ENCODE results near the gene SDF2. TPM values are rescaled to one million over a fixed set of nuclear protein-coding genes. Genes with fewer than 3 reads are reported as not detected.
"Not testable (repeated sequence)": the region's sequence is repeated elsewhere in the genome, so short reads cannot be mapped to it uniquely, and the experiment has no call there.

The SDF2 gene
- total RNA-seq, 1 donor from 2014 or later, result 34.0 TPM

DNA sequence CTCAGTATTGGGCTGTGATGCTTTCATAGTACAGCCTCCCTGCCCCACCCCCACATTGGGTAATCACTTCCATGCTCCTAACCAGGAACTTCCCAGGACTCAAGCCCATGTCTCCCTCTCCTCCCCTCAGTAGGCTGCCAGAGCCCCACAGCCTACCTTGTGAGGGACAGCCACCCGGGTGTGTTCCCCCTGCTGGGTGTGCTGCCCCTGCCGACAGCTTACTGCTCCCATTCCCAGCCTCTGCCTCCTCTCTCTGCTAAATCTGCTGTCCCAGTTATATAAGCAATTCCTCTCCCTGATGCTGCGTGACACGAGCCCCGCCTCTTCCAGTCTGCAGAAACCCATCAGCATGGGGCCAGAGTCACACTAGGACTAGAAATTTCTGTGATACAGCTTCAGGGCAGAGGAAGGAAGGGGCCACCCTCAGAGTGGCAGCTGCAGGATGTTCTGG lies 47.8 kb downstream of the SDF2 start, which contains the start of gene RSKR:
Gene RSKR (minus strand): TSS at position 255 of the 451 bp plus-strand sequence. CDS start 24 bp downstream, at position 231.
- DNase-seq, result no peak
- Histone ChIP-seq H3K4me1 (no peaks in the 10 kb centered on the region), H3K4me3 (no peak within 1 kb of the TSS), H3K36me3 (peaks cover 56% of the 10 kb centered on the region), H3K27me3 (ENCODE audit: low read depth) (no peaks in the 10 kb centered on the region), H3K9me3 (replicated peaks) (no peaks in the 10 kb centered on the region), H3K27ac (replicated peaks) (no peak within 1 kb of the TSS)
- TF ChIP-seq, protein P1, sequence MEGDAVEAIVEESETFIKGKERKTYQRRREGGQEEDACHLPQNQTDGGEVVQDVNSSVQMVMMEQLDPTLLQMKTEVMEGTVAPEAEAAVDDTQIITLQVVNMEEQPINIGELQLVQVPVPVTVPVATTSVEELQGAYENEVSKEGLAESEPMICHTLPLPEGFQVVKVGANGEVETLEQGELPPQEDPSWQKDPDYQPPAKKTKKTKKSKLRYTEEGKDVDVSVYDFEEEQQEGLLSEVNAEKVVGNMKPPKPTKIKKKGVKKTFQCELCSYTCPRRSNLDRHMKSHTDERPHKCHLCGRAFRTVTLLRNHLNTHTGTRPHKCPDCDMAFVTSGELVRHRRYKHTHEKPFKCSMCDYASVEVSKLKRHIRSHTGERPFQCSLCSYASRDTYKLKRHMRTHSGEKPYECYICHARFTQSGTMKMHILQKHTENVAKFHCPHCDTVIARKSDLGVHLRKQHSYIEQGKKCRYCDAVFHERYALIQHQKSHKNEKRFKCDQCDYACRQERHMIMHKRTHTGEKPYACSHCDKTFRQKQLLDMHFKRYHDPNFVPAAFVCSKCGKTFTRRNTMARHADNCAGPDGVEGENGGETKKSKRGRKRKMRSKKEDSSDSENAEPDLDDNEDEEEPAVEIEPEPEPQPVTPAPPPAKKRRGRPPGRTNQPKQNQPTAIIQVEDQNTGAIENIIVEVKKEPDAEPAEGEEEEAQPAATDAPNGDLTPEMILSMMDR (IDR thresholded peaks at IDR 0.05; ENCODE audit: borderline replicate concordance), result no peak
- intact Hi-C loops (cut with micrococcal nuclease), result loop anchor here (5.0 kb wide), 1 partner anchor 117 kb away; no protein-coding TSS in a partner anchor

DNA sequence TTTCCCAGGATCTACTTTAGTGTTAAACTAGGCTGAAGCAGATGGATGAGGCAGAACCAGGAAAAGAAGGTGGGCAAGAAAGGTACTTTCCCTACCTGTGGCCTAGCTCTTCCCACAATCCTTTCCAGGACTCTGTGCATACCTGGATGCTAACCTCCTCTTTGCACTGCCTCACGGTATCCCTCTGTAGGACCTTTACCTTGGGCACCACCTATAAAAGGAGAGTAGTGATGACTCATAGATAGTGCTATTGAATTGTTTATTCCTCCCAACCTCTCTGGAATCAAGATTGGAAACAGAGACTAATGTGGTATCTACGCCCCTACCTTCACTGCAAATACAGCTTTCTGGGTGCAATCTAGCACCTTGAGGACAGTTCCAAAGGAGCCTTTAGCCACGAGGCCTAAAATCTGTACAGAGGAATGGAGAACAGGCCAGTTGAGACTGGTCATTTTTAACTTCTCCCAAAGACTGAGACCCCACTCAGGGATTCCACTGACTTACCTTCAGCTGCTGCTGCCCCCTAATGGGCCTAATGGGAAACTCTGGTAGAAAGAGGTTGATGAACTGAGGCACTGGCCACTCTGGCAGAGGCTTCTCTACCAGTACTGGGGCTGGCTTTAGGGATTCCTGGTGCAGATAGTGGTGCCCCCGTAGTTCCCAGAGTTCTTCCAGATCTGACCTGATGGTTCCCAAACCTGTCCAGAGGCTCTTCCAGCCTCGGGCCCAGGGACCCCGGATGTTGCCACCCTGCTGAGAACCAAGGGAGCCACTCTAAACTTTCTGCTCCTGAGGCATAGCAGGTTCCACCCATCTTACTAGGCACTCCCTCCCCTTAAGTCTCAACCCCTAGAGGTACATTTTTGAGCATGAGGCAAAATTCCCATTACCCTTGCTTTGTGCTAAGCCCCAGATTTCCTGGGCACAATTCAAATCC lies 48.5 kb downstream of the SDF2 start:
- no peaks in the 10 kb centered on the region for H3K27me3 ChIP-seq (ENCODE audit: low read depth)
- DNase-seq, result no peak
- H3K27ac ChIP-seq (replicated peaks), result no peak overlapping the region
- H3K36me3 ChIP-seq, result peaks cover 48% of the 10 kb centered on the region
- no peaks in the 10 kb centered on the region for H3K4me1 ChIP-seq
- H3K9me3 ChIP-seq (replicated peaks), result no peaks in the 10 kb centered on the region
- intact Hi-C loops (cut with micrococcal nuclease), result loop anchor here (5.0 kb wide), 1 partner anchor 116 kb away; no protein-coding TSS in a partner anchor
- no peak overlapping the region for H3K4me3 ChIP-seq
- TF ChIP-seq, protein P1 (IDR thresholded peaks at IDR 0.05; ENCODE audit: borderline replicate concordance), result peak; percentile 79

DNA sequence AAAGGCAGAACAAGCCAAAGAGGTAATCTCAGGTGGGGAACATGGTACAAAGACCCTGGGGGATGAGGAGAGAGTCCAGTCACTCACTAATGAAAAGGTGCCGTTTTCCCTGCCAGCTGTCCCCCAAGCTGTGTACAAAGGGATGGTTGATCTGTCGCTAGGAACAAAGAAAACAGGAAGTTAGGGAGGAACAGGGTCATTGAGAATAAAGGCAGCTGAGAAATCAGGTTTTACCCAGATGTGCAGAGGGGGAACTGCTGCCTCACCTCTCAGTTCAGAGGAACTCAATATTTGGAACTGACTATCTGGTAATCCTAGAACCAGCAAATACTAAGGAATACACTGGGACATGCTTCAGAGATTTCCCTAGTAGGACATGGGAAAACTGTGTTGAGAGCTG lies 49.2 kb downstream of the SDF2 start:
- Histone ChIP-seq H3K4me1 (no peaks in the 10 kb centered on the region), H3K27me3 (ENCODE audit: low read depth) (no peaks in the 10 kb centered on the region), H3K27ac (replicated peaks) (no peak overlapping the region), H3K36me3 (peaks cover 41% of the 10 kb centered on the region), H3K9me3 (replicated peaks) (no peaks in the 10 kb centered on the region), H3K4me3 (no peak overlapping the region)
- TF ChIP-seq, protein P1 (IDR thresholded peaks at IDR 0.05; ENCODE audit: borderline replicate concordance), result no peak
- intact Hi-C loops (cut with micrococcal nuclease), result loop anchor here (5.0 kb wide), 1 partner anchor 115 kb away; no protein-coding TSS in a partner anchor
- no peak for DNase-seq

DNA sequence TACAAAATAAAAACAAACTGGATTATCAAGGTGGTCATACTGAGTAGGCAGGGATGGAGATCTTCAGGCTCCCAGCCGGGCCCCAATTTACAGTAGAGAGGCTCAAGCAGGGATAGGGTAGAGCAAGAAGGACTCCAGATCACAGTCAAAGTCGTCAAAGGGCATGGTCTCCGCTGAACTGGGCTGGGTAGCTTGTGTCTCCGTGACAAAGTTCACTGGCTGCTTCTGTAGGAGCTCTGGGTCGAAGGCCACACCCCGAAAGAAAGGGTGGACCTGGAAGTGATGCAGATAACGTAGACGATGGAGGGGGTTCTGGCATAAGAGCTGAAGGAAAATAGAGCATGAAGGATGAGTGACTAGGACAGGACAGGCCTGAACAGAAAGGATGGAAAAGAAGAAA lies 51.3 kb downstream of the SDF2 start:
- intact Hi-C loops (cut with micrococcal nuclease), result loop anchor here (5.0 kb wide), 1 partner anchor 113 kb away; no protein-coding TSS in a partner anchor
- no peaks in the 10 kb centered on the region for H3K4me1 ChIP-seq
- no peak for DNase-seq
- no peaks in the 10 kb centered on the region for H3K27me3 ChIP-seq (ENCODE audit: low read depth)
- H3K36me3 ChIP-seq, result peaks cover 20% of the 10 kb centered on the region
- no peaks in the 10 kb centered on the region for H3K9me3 ChIP-seq (replicated peaks)
- H3K27ac ChIP-seq (replicated peaks), result no peak overlapping the region
- H3K4me3 ChIP-seq, result no peak overlapping the region
- TF ChIP-seq, protein P1 (IDR thresholded peaks at IDR 0.05; ENCODE audit: borderline replicate concordance), result no peak

DNA sequence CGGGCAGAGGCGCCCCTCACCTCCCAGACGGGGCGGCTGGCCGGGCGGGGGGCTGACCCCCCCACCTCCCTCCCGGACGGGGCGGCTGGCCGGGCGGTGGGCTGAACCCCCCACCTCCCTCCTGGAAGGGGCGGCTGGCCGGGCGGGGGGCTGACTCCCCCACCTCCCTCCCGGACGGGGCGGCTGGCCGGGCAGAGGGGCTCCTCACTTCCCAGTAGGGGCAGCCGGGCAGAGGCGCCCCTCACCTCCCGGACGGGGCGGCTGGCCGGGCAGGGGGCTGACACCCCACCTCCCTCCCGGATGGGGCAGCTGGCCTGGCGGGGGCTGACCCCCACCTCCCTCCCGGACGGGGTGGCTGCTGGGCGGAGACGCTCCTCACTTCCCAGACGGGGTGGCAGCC lies 57.7 kb downstream of the SDF2 start:
- H3K4me3 ChIP-seq; H3K36me3 ChIP-seq; H3K27me3 ChIP-seq (ENCODE audit: low read depth); intact Hi-C loops (cut with micrococcal nuclease); H3K27ac ChIP-seq (replicated peaks); DNase-seq; H3K9me3 ChIP-seq (replicated peaks): not testable (repeated sequence)
- H3K4me1 ChIP-seq, result peaks cover 12% of the 10 kb centered on the region
